SK-N-SH treated with all-trans-retinoic acid at 6 μM for 48 hours (cell line): Measurements from ENCODE around the gene AMDHD2.
A peak's percentile ranks its signal among the peaks of the same experiment; 100 is the strongest.

Source experiments
- ATAC-seq: fragments of 200-7000 bp; cut with Tn5 transposase; 3 replicates; pipeline ENCODE4 v1.9.1; 2020; ENCODE audit warnings: mild to moderate bottlenecking, moderate library complexity
- BACH2 ChIP-seq: fragments of 250-450 bp; sonication (Bioruptor Pico); IDR thresholded peaks from 2 replicates; pipeline ENCODE4 v1.9.0; 2021; ENCODE audit warnings: mild to moderate bottlenecking, borderline replicate concordance
- CREB5 ChIP-seq: fragments of 250-450 bp; sonication (Bioruptor Pico); IDR thresholded peaks from 2 replicates; pipeline ENCODE4 v1.5.1; 2020; ENCODE audit warnings: low read depth, mild to moderate bottlenecking, moderate library complexity
- CSRNP3 ChIP-seq: fragments of 250-450 bp; sonication (Bioruptor Pico); IDR thresholded peaks from 2 replicates; pipeline ENCODE4 v1.5.1; 2021; ENCODE audit warnings: mild to moderate bottlenecking, moderate library complexity
- GLIS3 ChIP-seq: fragments of 250-450 bp; sonication (Bioruptor Pico); IDR thresholded peaks from 2 replicates; pipeline ENCODE4 v1.5.0; 2020; ENCODE audit warnings: mild to moderate bottlenecking, moderate library complexity
- ISL1 ChIP-seq: fragments of 250-450 bp; sonication (Bioruptor Pico); IDR thresholded peaks from 2 replicates; pipeline ENCODE4 v2.1.2; 2022; ENCODE audit warnings: mild to moderate bottlenecking, moderate library complexity
- OSR1 ChIP-seq: fragments of 250-450 bp; sonication (Bioruptor Pico); IDR thresholded peaks from 2 replicates; pipeline ENCODE4 v1.8.0; 2022; ENCODE audit warnings: moderate library complexity, mild to moderate bottlenecking, inconsistent platforms
- PATZ1 ChIP-seq: fragments of 250-450 bp; sonication (Bioruptor Pico); IDR thresholded peaks from 2 replicates; pipeline ENCODE4 v1.8.0; 2020; ENCODE audit warnings: mild to moderate bottlenecking, moderate library complexity, borderline replicate concordance
- POU6F1 ChIP-seq: fragments of 250-450 bp; sonication (Bioruptor Pico); IDR thresholded peaks from 2 replicates; pipeline ENCODE4 v1.8.0; 2021; ENCODE audit warnings: low read depth, mild to moderate bottlenecking, moderate library complexity, borderline replicate concordance
- PPARA ChIP-seq: fragments of 250-450 bp; sonication (Bioruptor Pico); IDR thresholded peaks from 2 replicates; pipeline ENCODE4 v1.5.0; 2020; ENCODE audit warnings: mild to moderate bottlenecking, borderline replicate concordance
- RARB ChIP-seq: fragments of 250-450 bp; sonication (Bioruptor Pico); IDR thresholded peaks from 2 replicates; pipeline ENCODE4 v1.8.0; 2021; ENCODE audit warnings: mild to moderate bottlenecking, moderate library complexity
- SNAI2 ChIP-seq: fragments of 250-450 bp; sonication (Bioruptor Pico); IDR thresholded peaks from 2 replicates; pipeline ENCODE4 v1.5.0; 2020; ENCODE audit warnings: mild to moderate bottlenecking, moderate library complexity
- TCF4 ChIP-seq: fragments of 250-450 bp; sonication (Bioruptor Pico); IDR thresholded peaks from 2 replicates; pipeline ENCODE4 v1.8.0; 2021; ENCODE audit warnings: mild to moderate bottlenecking, moderate library complexity, borderline replicate concordance
- TSHZ2 ChIP-seq: fragments of 250-450 bp; sonication (Bioruptor Pico); IDR thresholded peaks from 2 replicates; pipeline ENCODE4 v1.5.0; 2020; ENCODE audit warnings: mild to moderate bottlenecking, moderate library complexity
- ZFP3 ChIP-seq: fragments of 250-450 bp; sonication (Bioruptor Pico); IDR thresholded peaks from 2 replicates; pipeline ENCODE4 v1.5.0; 2020; ENCODE audit warnings: mild to moderate bottlenecking, moderate library complexity
- ZFP30 ChIP-seq: fragments of 450-650 bp; formaldehyde crosslinking; IDR thresholded peaks from 2 replicates; pipeline ENCODE4 v1.5.0; 2022; ENCODE audit warnings: mild to moderate bottlenecking, moderate library complexity
- ZNF565 ChIP-seq: fragments of 450-650 bp; formaldehyde crosslinking; conservative IDR thresholded peaks from 2 replicates; pipeline ENCODE4 v1.5.0; 2020; ENCODE audit warnings: low read depth, mild to moderate bottlenecking, moderate library complexity
- ZNF70 ChIP-seq: fragments of 450-650 bp; formaldehyde crosslinking; IDR thresholded peaks from 2 replicates; pipeline ENCODE4 v1.5.0; 2020; ENCODE audit warnings: mild to moderate bottlenecking, moderate library complexity

AMDHD2 gene

GRCh38 chr16:2529961-2530628, 9.9 kb downstream of the AMDHD2 start (continued):
- TF ChIP-seq TCF4 (no peak), POU6F1 (CRISPR knock-in tag) (no peak), RARB (no peak), GLIS3 (no peak), PPARA (no peak), CSRNP3 (CRISPR knock-in tag) (no peak)

- ATAC-seq, result no peak
- TF ChIP-seq ZFP3 (CRISPR knock-in tag) (no peak), ZNF70 (CRISPR knock-in tag) (no peak), OSR1 (CRISPR knock-in tag) (no peak)
Observed at GRCh38 chr16:2530629-2531318, 10.6 kb downstream of the AMDHD2 start.

GRCh38 chr16:2531371-2531695, 11.2 kb downstream of the AMDHD2 start, which contains the start of gene CEMP1:
Gene CEMP1, minus strand, starts transcription at chr16:2531408. Its CDS starts 335 bp downstream, at chr16:2531073.
- ATAC-seq, result peak; percentile 11
- no peak for TF ChIP-seq ZNF565 (CRISPR knock-in tag)
- TF ChIP-seq ISL1 (CRISPR knock-in tag), result no peak
- no peak for TF ChIP-seq OSR1 (CRISPR knock-in tag)
- no peak for TF ChIP-seq TCF4
- no peak for TF ChIP-seq ZFP30
- no peak for TF ChIP-seq TSHZ2 (CRISPR knock-in tag)
- no peak for TF ChIP-seq SNAI2 (CRISPR knock-in tag)
- no peak for TF ChIP-seq CREB5 (CRISPR knock-in tag)
- no peak for TF ChIP-seq POU6F1 (CRISPR knock-in tag)
- no peak for TF ChIP-seq PATZ1
- no peak for TF ChIP-seq GLIS3
- TF ChIP-seq BACH2 (CRISPR knock-in tag), result no peak
- no peak for TF ChIP-seq PPARA
